Activated CD4-positive, alpha-beta T cell treated with anti-CD3 and anti-CD28 coated beads, Interleukin-2, amount 50 U/mL, for 16 hours (primary cell): Measurements from ENCODE around the gene MARCHF11.

Source experiments
- DNase-seq: peaks from one replicate; pipeline ENCODE4 v3.0.0-alpha.2; 2020

MARCHF11 gene

GRCh38 chr5:16131878-16132277 lies 47.7 kb downstream of the MARCHF11 start:
- DNase-seq: no peak

- DNase-seq: no peak
These were observed 50.6 kb downstream of the MARCHF11 start for GRCh38 chr5:16128944-16129343.

- no peak for DNase-seq
These were observed 51.6 kb downstream of the MARCHF11 start for GRCh38 chr5:16127865-16128544.

- DNase-seq: no peak
These were observed 59.0 kb downstream of the MARCHF11 start for GRCh38 chr5:16120579-16120978.

GRCh38 chr5:16119790-16120189 lies 59.8 kb downstream of the MARCHF11 start:
- DNase-seq: no peak

GRCh38 chr5:16115140-16115539 lies 64.5 kb downstream of the MARCHF11 start:
- DNase-seq: no peak

- no peak for DNase-seq
These were observed 71.2 kb downstream of the MARCHF11 start for GRCh38 chr5:16108418-16108817.

GRCh38 chr5:16104961-16105360 lies 74.6 kb downstream of the MARCHF11 start:
- no peak for DNase-seq

- no peak for DNase-seq
These were observed 84.0 kb downstream of the MARCHF11 start for GRCh38 chr5:16095612-16096011.

GRCh38 chr5:16090270-16090669 lies 89.3 kb downstream of the MARCHF11 start:
- DNase-seq: no peak

- DNase-seq: no peak
These were observed 96.6 kb downstream of the MARCHF11 start for GRCh38 chr5:16082982-16083381.

- DNase-seq: no peak
These were observed 97.5 kb downstream of the MARCHF11 start for GRCh38 chr5:16082053-16082452.

GRCh38 chr5:16081376-16081955 lies 98.1 kb downstream of the MARCHF11 start:
- DNase-seq: no peak

- no peak for DNase-seq
These were observed 102.9 kb downstream of the MARCHF11 start for GRCh38 chr5:16076657-16077056.

- no peak for DNase-seq
These were observed 105.2 kb downstream of the MARCHF11 start for GRCh38 chr5:16074358-16074757.

- no peak for DNase-seq
These were observed 107.0 kb downstream of the MARCHF11 start for GRCh38 chr5:16072616-16073015.

GRCh38 chr5:16067415-16067814 lies 112.2 kb downstream of the MARCHF11 start:
- no peak for DNase-seq

GRCh38 chr5:16066810-16067209 lies 112.8 kb downstream of the MARCHF11 start:
- no peak for DNase-seq

- no peak for DNase-seq
These were observed 113.3 kb downstream of the MARCHF11 start for GRCh38 chr5:16066320-16066719.

- DNase-seq: no peak
These were observed 113.8 kb downstream of the MARCHF11 start for GRCh38 chr5:16065831-16066230.

- DNase-seq: no peak
These were observed 115.3 kb downstream of the MARCHF11 start for GRCh38 chr5:16064135-16064893.

GRCh38 chr5:16061163-16061562 lies 118.4 kb downstream of the MARCHF11 start:
- no peak for DNase-seq

GRCh38 chr5:16057277-16057676 lies 122.3 kb downstream of the MARCHF11 start:
- DNase-seq: no peak

GRCh38 chr5:16051246-16051755 lies 128.3 kb downstream of the MARCHF11 start:
- DNase-seq: no peak
